HepG2 (cell line): ENCODE results near the gene CACNA1I. TPM values are rescaled to one million over a fixed set of nuclear protein-coding genes. Genes with fewer than 3 reads are reported as not detected.

Experiments
- ARNT2 ChIP-seq: sonication (generic); formaldehyde crosslinking; IDR thresholded peaks from 2 replicates; pipeline ENCODE4 v1.8.0; 2022; ENCODE audit warnings: mild to moderate bottlenecking, low read depth, missing genetic modification reagents, moderate library complexity
- DR1 ChIP-seq: sonication (generic); formaldehyde crosslinking; IDR thresholded peaks from 2 replicates; pipeline ENCODE4 v1.8.0; 2021; ENCODE audit warnings: mild to moderate bottlenecking, missing genetic modification reagents, inconsistent platforms
- IKZF1 ChIP-seq: fragments of 450-650 bp; IDR thresholded peaks from 2 replicates; pipeline ENCODE4 v1.7.1; 2016
- MED8 ChIP-seq: sonication (generic); formaldehyde crosslinking; IDR thresholded peaks from 2 replicates; pipeline ENCODE4 v1.8.1; 2023; ENCODE audit warnings: mild to moderate bottlenecking, missing genetic modification reagents; ENCODE audit not compliant: insufficient replicate concordance
- NFATC3 ChIP-seq: sonication (generic); formaldehyde crosslinking; IDR thresholded peaks from 2 replicates; pipeline ENCODE4 v1.5.1; 2020; ENCODE audit warnings: mild to moderate bottlenecking, missing genetic modification reagents
- NR1H2 ChIP-seq: sonication (generic); formaldehyde crosslinking; IDR thresholded peaks from 2 replicates; pipeline ENCODE4 v1.8.1; 2022; ENCODE audit warnings: low read depth, missing genetic modification reagents, borderline replicate concordance
- PLRG1 ChIP-seq: fragments of 450-650 bp; conservative IDR thresholded peaks from 2 replicates; pipeline ENCODE4 v1.6.1; 2016
- RBFOX2 ChIP-seq: fragments of 200-400 bp; formaldehyde crosslinking; IDR thresholded peaks from 2 replicates; pipeline ENCODE4 v1.6.1; 2017; ENCODE audit warnings: low read depth, mild to moderate bottlenecking, low read length
- RERE ChIP-seq: IDR thresholded peaks from 2 replicates; pipeline ENCODE4 v1.6.1; 2016; ENCODE audit warnings: low read depth, missing genetic modification reagents, missing compliant biosample characterization
- SALL2 ChIP-seq: sonication (generic); formaldehyde crosslinking; IDR thresholded peaks from 2 replicates; pipeline ENCODE4 v1.8.1; 2023; ENCODE audit warnings: mild to moderate bottlenecking, missing genetic modification reagents, inconsistent platforms
- SIX1 ChIP-seq: sonication (generic); formaldehyde crosslinking; IDR thresholded peaks from 2 replicates; pipeline ENCODE4 v1.4.0; 2020; ENCODE audit warnings: missing genetic modification reagents, borderline replicate concordance
- SNAPC2 ChIP-seq: sonication (generic); formaldehyde crosslinking; IDR thresholded peaks from 2 replicates; pipeline ENCODE4 v1.8.1; 2022; ENCODE audit warnings: mild to moderate bottlenecking, missing genetic modification reagents
- TBL1XR1 ChIP-seq: fragments of 150-350 bp; IDR thresholded peaks from 2 replicates; pipeline ENCODE4 v1.6.1; 2014; ENCODE audit warnings: borderline replicate concordance, low read length; ENCODE audit not compliant: partially characterized antibody
- U2AF2 ChIP-seq: fragments of 200-400 bp; formaldehyde crosslinking; IDR thresholded peaks from 2 replicates; pipeline ENCODE4 v1.6.1; 2017; ENCODE audit warnings: low read depth, mild to moderate bottlenecking, low read length
- ZHX1 ChIP-seq: sonication (generic); formaldehyde crosslinking; IDR thresholded peaks from 2 replicates; pipeline ENCODE4 v1.8.1; 2022; ENCODE audit warnings: low read depth, mild to moderate bottlenecking, missing genetic modification reagents
- ZNF160 ChIP-seq: sonication (generic); formaldehyde crosslinking; IDR thresholded peaks from 2 replicates; pipeline ENCODE4 v1.8.0; 2022; ENCODE audit warnings: mild to moderate bottlenecking, inconsistent platforms, missing genetic modification reagents
- ZNF24 ChIP-seq: fragments of 450-650 bp; IDR thresholded peaks from 2 replicates; pipeline ENCODE4 v1.6.1; 2017; ENCODE audit warnings: antibody characterized with exemption, mild to moderate bottlenecking
- ZNF766 ChIP-seq: sonication (generic); formaldehyde crosslinking; IDR thresholded peaks from 2 replicates; pipeline ENCODE4 v1.5.0; 2020; ENCODE audit warnings: missing genetic modification reagents, borderline replicate concordance
- polyA plus RNA-seq, 8 experiments: library from polyadenylated mRNA; depleted of rRNA in 3 of 8; stranded (reverse) in 7 of 8; unstranded in 1 of 8; fragments of >200 nt; fragmentation: Illumina TruSeq in 4 of 8; extraction: Trizol in 4 of 8; gene quantifications; 2 replicates each; pipeline versions ENCODE4 v1.2.1 to v1.2.3, GENCODE V29; 2011 to 2016; ENCODE audit warnings: low read depth in 4 of 8, missing spikeins in 1 of 8, mixed read lengths in 1 of 8; ENCODE audit not compliant: insufficient read depth in 1 of 8
- total RNA-seq, 5 experiments: library from RNA; depleted of rRNA; stranded (reverse); fragments of >200 nt; fragmentation: Illumina TruSeq; extraction: Trizol; gene quantifications; 2 replicates each; pipeline ENCODE4 v1.2.3, GENCODE V29; 2016; ENCODE audit warnings: low read depth in 1 of 5
- TF ChIP-seq, protein P1 (sequence below): sonication (generic); formaldehyde crosslinking; IDR thresholded peaks from 2 replicates; pipeline ENCODE4 v1.8.1; 2023; ENCODE audit warnings: mild to moderate bottlenecking, inconsistent platforms, moderate library complexity, missing genetic modification reagents, borderline replicate concordance
- TF ChIP-seq, protein P2 (sequence below): IDR thresholded peaks from 2 replicates; pipeline ENCODE4 v1.6.1; 2016; ENCODE audit warnings: low read depth, borderline replicate concordance

The CACNA1I gene
- total and polyA plus RNA-seq, 2 of the 13 experiments (the other 11 are each of a cell fraction or from before 2014, with no cell fraction given) = not detected

GRCh38 chr22:39522567-39523300 lies 47.8 kb upstream of the CACNA1I start (continued):
- TF ChIP-seq, protein P1, sequence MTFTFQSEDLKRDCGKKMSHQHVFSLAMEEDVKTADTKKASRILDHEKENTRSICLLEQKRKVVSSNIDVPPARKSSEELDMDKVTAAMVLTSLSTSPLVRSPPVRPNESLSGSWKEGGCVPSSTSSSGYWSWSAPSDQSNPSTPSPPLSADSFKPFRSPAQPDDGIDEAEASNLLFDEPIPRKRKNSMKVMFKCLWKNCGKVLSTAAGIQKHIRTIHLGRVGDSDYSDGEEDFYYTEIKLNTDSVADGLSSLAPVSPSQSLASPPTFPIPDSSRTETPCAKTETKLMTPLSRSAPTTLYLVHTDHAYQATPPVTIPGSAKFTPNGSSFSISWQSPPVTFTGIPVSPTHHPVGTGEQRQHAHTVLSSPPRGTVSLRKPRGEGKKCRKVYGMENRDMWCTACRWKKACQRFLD = no peak
- TF ChIP-seq RERE (CRISPR knock-in tag) (no peak), MED8 (CRISPR knock-in tag) (no peak), SALL2 (CRISPR knock-in tag) (no peak), SIX1 (no peak), U2AF2 (no peak), TBL1XR1 (no peak), SNAPC2 (no peak), RBFOX2 (peak; percentile 49; the same call in 1 of the 2 replicates), ZNF24 (no peak), NR1H2 (CRISPR knock-in tag) (no peak), PLRG1 (no peak), ZHX1 (CRISPR knock-in tag) (no peak), DR1 (CRISPR knock-in tag) (no peak), NFATC3 (CRISPR knock-in tag) (no peak), ZNF766 (CRISPR knock-in tag) (0 out of 2 replicates have a peak, but pooled peaks have one; percentile 18), IKZF1 (no peak), ARNT2 (no peak), ZNF160 (CRISPR knock-in tag) (no peak)
- TF ChIP-seq, protein P2, sequence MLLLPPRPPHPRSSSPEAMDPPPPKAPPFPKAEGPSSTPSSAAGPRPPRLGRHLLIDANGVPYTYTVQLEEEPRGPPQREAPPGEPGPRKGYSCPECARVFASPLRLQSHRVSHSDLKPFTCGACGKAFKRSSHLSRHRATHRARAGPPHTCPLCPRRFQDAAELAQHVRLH (CRISPR knock-in tag) = no peak
